ENCODE data around the gene MYO1D.
A peak's percentile ranks its signal among the peaks of the same experiment; 100 is the strongest.
"Not testable (repeated sequence)": the region's sequence is repeated elsewhere in the genome, so short reads cannot be mapped to it uniquely, and the experiment has no call there.

MYO1D gene

DNA sequence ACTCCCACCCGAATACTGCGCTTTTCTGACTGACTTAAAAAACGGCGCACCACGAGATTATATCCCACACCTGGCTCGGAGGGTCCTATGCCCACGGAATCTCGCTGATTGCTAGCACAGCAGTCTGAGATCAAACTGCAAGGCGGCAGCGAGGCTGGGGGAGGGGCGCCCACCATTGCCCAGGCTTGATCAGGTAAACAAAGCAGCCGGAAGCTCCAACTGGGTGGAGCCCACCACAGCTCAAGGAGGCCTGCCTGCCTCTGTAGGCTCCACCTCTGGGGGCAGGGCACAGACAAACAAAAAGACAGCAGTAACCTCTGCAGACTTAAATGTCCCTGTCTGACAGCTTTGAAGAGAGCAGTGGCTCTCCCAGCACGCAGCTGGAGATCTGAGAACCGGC lies 10.5 kb upstream of the MYO1D start:
- DNase-seq = not testable (repeated sequence)

DNA sequence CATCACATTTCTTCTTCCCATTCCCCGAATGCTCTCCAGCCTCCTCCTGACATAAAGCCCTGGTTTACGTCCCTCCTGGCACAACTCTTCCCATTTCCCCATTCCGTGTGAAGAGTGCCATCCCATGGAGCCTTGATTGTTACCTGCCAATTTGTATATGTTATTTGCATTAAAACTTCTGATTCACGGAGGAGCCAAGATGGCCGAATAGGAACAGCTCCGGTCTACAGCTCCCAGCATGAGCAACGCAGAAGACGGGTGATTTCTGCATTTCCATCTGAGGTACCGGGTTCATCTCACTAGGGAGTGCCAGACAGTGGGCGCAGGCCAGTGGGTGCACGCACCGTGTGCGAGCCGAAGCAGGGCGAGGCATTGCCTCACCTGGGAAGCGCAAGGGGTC lies 10.0 kb upstream of the MYO1D start:
- DNase-seq = not testable (repeated sequence)

- no peak for DNase-seq
Measured at GRCh38 chr17:32882734-32883133, 5.8 kb upstream of the MYO1D start.

DNA sequence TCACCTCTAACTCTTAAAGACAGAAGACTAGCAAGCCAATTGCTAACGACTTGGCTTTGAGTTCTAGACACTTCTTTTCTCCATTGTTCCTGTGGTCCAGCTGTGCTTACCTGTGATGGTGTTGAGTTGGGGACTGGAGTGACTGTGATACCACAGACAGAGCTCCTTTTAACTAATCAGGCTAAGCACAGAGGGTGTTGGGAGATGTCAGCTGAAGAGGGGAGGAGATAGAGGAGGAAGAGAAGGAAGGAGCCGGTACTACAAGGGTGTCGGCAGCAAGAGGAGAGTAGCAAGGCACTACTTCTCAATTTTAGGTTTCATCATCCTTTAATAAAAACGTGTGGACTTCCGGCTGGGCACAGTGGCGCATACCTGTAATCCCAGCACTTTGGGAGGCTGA lies 5.1 kb upstream of the MYO1D start:
- no peak for DNase-seq

DNA sequence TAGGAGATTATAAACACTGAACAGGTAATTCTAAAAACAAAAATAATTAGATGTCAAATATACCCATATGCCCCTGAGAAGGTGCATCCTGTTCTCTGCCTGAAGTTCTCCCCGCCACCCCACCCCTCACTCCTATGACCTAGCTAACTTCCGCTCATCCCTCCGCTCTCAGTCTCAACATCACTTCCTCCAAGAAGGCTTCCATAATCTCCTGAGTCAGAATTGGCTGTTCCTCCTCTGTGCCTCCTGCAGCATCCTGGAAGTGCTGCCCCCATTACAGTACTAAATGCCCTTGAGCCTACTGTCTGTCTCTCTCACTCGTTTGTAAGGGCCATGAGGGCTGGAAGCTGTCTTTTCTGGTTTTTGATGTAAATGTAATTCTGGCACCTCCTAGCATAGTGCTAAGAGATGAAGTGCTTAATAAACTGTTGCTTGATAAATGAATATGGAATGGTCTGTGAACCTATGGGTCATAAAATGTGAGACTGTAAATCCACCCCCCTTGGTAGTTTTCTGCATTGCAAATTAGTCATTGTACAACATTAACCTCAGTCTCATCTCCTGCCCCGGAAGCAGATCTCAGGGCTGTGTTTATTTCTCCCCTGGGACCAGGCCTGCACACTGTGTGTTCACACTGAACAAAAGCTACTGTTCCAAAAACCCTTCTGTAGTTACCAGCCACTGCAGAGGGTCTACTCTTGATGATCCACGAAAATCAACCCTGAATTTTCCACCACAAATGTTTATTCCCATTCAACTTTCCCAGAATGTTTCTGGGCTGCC lies 3.9 kb upstream of the MYO1D start:
- DNase-seq = no peak

DNA sequence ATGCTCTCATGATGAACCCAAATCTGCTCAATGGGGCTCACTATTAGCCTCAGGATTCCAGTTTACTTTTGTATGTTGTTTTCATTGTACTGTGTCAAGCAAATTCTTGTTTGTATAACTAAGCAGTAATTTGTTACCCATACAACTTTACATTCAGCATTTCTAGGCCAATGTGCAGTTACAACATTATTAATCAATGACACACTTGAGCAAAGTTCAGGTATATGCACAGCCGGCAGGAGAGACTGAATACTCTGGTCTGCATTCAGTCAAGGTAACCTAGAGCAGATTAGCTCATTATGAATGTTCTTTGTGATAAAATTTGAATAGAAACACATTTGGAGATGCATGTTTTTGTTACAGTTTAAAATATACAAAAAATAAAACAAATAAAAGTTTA lies 2.2 kb upstream of the MYO1D start:
- DNase-seq = no peak

- DNase-seq = no peak
Measured at GRCh38 chr17:32878211-32878610, 1.3 kb upstream of the MYO1D start.

- DNase-seq = peak; percentile 93
Measured at GRCh38 chr17:32877164-32877764, 340 bp upstream of the MYO1D start.

- no peak for DNase-seq
Measured at GRCh38 chr17:32875923-32876416, 954 bp downstream of the MYO1D start.

GRCh38 chr17:32875230-32875917 lies 1.6 kb downstream of the MYO1D start:
- no peak for DNase-seq

GRCh38 chr17:32873114-32873513 lies 3.8 kb downstream of the MYO1D start:
- no peak for DNase-seq

- no peak for DNase-seq
Measured at GRCh38 chr17:32871746-32872145, 5.2 kb downstream of the MYO1D start.

DNA sequence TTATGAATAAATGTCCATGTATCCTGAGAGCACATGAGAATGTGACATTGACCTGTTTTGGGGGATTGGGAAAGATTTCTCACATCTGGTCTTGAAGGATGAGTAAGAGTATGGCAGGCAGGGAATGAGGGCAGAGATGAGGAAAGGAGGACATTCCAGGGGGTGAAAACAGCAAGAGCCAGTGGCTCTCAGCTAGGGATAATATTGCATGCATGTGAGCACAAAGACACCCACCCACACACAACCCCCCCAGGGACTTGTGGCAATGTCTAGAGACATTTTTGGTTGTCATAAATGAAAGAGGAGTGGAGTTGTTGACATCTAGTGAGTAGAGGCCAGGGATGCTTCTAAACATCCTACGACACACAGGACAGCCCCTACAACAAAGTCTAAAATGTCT lies 6.0 kb downstream of the MYO1D start:
- DNase-seq = no peak

DNA sequence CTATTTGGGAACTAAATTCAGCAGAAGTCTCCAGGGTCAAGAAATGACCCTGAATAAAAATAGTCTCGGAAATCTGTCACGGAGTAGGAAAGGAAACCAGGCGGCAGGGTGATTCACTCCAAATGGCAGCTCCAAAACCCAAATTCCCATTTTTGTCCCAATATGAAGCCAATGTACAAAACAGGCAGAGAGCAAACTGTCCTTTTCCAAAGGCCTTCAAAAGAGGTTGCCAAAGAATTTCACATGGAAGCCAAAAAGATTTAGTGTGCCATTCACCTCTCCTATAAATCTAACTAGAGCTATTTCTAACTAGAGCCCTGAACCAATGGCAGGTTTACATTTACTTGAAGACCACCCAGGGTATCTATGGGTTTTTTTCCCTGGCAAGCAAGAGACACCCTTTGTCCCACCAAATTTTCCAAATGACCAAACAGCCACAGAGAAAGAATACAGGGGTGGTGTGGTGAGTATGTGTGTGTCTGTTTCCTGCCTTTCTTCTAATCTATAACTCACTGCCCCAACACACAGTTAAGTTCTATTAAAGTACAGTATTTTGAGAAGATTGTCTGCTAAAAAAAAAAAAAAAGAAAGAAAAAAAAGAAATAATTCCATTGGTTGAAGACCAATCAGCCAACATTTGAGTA lies 6.8 kb downstream of the MYO1D start:
- no peak for DNase-seq

GRCh38 chr17:32869345-32870026 lies 7.4 kb downstream of the MYO1D start:
- DNase-seq = no peak

DNA sequence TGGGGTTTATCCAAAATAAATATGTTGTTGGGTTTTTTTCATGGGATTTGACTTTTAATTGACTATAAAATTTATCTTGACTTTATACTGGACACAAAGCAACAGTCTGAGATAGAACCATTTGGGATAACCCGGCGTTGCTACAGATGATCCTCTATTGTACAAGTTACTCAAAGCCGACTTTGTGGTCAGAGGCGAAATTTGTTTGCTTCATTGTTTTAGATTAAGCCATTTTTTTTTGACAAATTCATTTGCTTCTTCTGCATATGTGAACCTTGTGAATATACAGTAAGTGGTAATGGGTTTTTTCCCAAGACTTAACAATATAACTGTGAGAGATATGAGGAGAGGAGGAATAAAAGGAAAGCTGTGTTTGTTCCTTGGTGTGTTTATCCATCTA lies 11.8 kb downstream of the MYO1D start:
- DNase-seq = no peak

DNA sequence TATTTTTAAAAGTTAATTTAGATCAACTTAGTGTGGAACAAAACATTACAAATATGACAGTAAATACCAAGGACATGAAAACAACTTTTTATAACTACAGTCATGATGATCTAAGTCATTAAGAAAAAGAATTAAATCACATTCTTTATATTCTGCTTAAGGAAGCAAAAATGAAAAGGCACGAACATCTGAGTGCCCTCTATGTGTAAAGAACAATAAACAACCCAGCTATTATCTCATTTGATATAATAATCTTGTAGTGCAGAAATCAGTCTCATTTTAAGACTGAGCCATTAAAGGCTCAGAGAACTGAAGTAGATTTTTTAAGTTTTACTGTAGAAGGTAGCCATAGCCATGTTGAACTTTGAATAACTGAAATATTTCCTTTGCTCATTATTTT lies 13.4 kb downstream of the MYO1D start:
- no peak for DNase-seq

- DNase-seq = no peak
Measured at GRCh38 chr17:32862940-32863339, 14.0 kb downstream of the MYO1D start.

- no peak for DNase-seq
Measured at GRCh38 chr17:32861981-32862380, 14.9 kb downstream of the MYO1D start.

GRCh38 chr17:32859857-32860525 lies 16.9 kb downstream of the MYO1D start:
- DNase-seq = no peak

DNA sequence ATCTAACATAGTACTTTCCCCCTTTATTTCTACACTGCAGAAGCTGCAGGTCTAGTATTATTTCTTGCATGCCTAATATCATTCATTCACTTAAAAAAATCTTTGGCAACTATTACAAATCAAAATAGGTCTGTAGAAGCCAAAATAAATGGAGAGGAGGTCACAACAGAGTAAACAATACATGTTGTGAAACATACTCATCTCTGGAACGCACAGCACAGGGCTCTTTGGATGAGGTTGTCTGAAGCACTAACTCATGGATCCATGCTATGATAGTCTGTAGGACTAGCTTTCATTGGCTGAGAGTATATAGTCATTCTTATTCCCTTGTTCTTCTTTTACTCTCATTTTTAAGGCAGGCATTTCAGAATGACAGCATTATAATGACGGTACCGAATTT lies 21.3 kb downstream of the MYO1D start:
- no peak for DNase-seq

DNA sequence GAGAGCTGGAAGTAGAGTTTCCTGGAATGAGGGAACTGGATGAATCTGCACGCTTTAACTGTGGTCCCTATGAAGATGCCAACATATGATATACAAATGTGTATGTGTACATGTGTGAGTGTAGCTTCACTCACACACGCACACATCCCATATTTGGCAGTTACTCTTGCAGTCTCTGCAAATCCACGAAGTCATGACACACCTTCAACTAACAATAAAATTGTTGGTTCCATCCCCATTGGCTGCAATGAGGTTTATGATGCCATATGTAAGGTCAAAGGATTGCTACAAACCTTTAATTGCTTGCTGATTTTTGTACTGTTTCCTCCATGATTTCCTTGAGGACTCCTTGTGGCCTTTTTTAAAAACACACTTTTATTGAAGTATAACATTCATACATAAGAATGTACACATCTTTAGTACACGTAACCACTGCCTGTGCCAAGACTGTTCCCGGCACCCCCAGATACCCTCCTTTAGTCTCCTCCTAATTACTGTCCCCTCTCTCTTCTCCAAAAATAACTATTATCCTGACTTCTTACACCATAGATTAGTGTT lies 22.0 kb downstream of the MYO1D start:
- DNase-seq = no peak

Data from femur (tissue), 1 donor.